BJ (cell line): ENCODE data around the gene PCBP3. TPM values are rescaled to one million over a fixed set of nuclear protein-coding genes. Genes with fewer than 3 reads are reported as not detected.

Experiments used
- CTCF ChIA-PET: fragments of 350-600 bp; formaldehyde crosslinking; extraction: SDS; loops from one replicate; lab custom pipeline; 2021; ENCODE audit warnings: antibody characterized with exemption, inconsistent platforms; lab: Yijun Ruan, JAX
- POLR2A ChIA-PET: fragments of 300-600 bp; sonication (Branson Sonifier 250); formaldehyde crosslinking; extraction: SDS; loops from one replicate; lab custom pipeline; 2021; ENCODE audit warnings: antibody characterized with exemption; lab: Charles Lee
- DNase-seq: peaks from one replicate; pipeline ENCODE4 v3.0.0-alpha.2; 2011; ENCODE audit warnings: low read depth
- H3K27me3 ChIP-seq: 2 replicates; pipeline ENCODE4 v1.6.0; 2011; ENCODE audit warnings: low read length; ENCODE audit not compliant: control insufficient read depth, insufficient read depth
- H3K36me3 ChIP-seq: 2 replicates; pipeline ENCODE4 v1.5.1; 2011; ENCODE audit warnings: low read length; ENCODE audit not compliant: control insufficient read depth, insufficient read depth
- H3K4me3 ChIP-seq: 2 replicates; pipeline ENCODE4 v1.5.1; 2011; ENCODE audit warnings: low read depth, mild to moderate bottlenecking, control low read depth, low read length
- CTCF ChIP-seq: IDR thresholded peaks from 2 replicates; pipeline ENCODE4 v1.5.1; 2011; ENCODE audit warnings: low read depth, mild to moderate bottlenecking, control low read depth, inconsistent platforms, low read length, moderate library complexity; ENCODE audit not compliant: insufficient read depth
- polyA plus RNA-seq: library from polyadenylated mRNA; depleted of rRNA; stranded (reverse); fragments of >200 nt; gene quantifications from 2 replicates; pipeline ENCODE4 v1.2.3, GENCODE V29; 2011

PCBP3 gene
- polyA plus RNA-seq, 1 experiment, result 2.1 TPM

- Histone ChIP-seq H3K4me3 (no peak overlapping the region), H3K36me3 (no peaks in the 10 kb centered on the region), H3K27me3 (peaks cover 3% of the 10 kb centered on the region)
- no peak for DNase-seq
- CTCF ChIA-PET, result interaction anchor here (1.0 kb wide), 1 partner anchor 15 kb away, joined by 3 read pairs; no protein-coding TSS in a partner anchor
- POLR2A ChIA-PET, result interaction anchor here (0.6 kb wide), 1 partner anchor 100 kb away, joined by 3 read pairs; no protein-coding TSS in a partner anchor
- TF ChIP-seq CTCF, result no peak
These were observed 211.2 kb downstream of the PCBP3 start for GRCh38 chr21:45854690-45855247.

GRCh38 chr21:45855248-45855811, 211.8 kb downstream of the PCBP3 start:
- no peak for DNase-seq
- ChIA-PET POLR2A (interaction anchor here (0.6 kb wide), 1 partner anchor 101 kb away, joined by 3 read pairs; no protein-coding TSS in a partner anchor), CTCF (interaction anchor here (1.0 kb wide), 1 partner anchor 14 kb away, joined by 3 read pairs; no protein-coding TSS in a partner anchor)
- TF ChIP-seq CTCF, result no peak
- Histone ChIP-seq H3K36me3 (no peaks in the 10 kb centered on the region), H3K27me3 (peaks cover 3% of the 10 kb centered on the region), H3K4me3 (no peak overlapping the region)

- Histone ChIP-seq H3K4me3 (no peak overlapping the region), H3K27me3 (peaks cover 3% of the 10 kb centered on the region), H3K36me3 (no peaks in the 10 kb centered on the region)
- no peak for DNase-seq
- ChIA-PET POLR2A (no interaction called here), CTCF (interaction anchor here (0.6 to 0.7 kb wide), 2 partner anchors 11 to 997 kb away, joined by 3 to 4 read pairs; no protein-coding TSS in a partner anchor)
- no peak for TF ChIP-seq CTCF
These were observed 212.9 kb downstream of the PCBP3 start for GRCh38 chr21:45856442-45856841.

GRCh38 chr21:45856906-45857305, 213.4 kb downstream of the PCBP3 start:
- ChIA-PET CTCF (interaction anchor here (0.7 kb wide), 1 partner anchor 11 kb away, joined by 3 read pairs; no protein-coding TSS in a partner anchor), POLR2A (no interaction called here)
- Histone ChIP-seq H3K4me3 (no peak overlapping the region), H3K27me3 (peaks cover 3% of the 10 kb centered on the region), H3K36me3 (no peaks in the 10 kb centered on the region)
- DNase-seq, result no peak
- TF ChIP-seq CTCF, result no peak

GRCh38 chr21:45857761-45858160, 214.2 kb downstream of the PCBP3 start:
- no peak for DNase-seq
- CTCF ChIA-PET, result no interaction called here
- no peak for TF ChIP-seq CTCF
- no peaks in the 10 kb centered on the region for H3K36me3 ChIP-seq
- H3K27me3 ChIP-seq, result peaks cover 3% of the 10 kb centered on the region; the same call in 1 of the 2 replicates
- POLR2A ChIA-PET, result no interaction called here
- H3K4me3 ChIP-seq, result no peak overlapping the region
